ENCODE data around the gene ACTR6. TPM values are rescaled to one million over a fixed set of nuclear protein-coding genes. Genes with fewer than 3 reads are reported as not detected.

The ACTR6 gene
- total RNA-seq, 1 donor from 2014 or later, result 35.7 TPM

DNA sequence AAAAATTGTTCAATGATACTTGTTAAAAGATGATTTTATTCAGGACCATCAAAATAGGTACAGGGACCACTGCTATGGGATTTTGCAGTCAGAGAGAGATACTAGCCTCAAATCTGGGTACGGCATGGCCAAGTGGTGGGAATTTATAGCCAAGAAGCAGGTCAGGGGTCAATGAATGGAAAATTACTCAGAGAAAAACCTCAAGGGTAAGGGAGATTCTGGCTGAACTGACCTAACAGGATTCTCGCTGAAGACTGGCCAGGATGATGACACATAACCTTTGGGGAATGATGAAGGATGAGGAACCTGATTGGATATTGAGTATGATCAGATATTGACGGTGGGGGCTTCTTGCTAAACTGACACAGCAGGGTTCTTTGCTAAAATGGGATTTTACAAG is 33.6 kb downstream of the ACTR6 start:
- no peaks in the 10 kb centered on the region for H3K36me3 ChIP-seq (ENCODE audit: control insufficient read depth, insufficient read depth, low read length)
- no peaks in the 10 kb centered on the region for H3K27me3 ChIP-seq (ENCODE audit: control insufficient read depth, insufficient read depth, low read length)
- H3K4me3 ChIP-seq (ENCODE audit: low read depth, low read length), result no peak overlapping the region
- DNase-seq (ENCODE audit: low read depth), result no peak
- TF ChIP-seq, protein P1, sequence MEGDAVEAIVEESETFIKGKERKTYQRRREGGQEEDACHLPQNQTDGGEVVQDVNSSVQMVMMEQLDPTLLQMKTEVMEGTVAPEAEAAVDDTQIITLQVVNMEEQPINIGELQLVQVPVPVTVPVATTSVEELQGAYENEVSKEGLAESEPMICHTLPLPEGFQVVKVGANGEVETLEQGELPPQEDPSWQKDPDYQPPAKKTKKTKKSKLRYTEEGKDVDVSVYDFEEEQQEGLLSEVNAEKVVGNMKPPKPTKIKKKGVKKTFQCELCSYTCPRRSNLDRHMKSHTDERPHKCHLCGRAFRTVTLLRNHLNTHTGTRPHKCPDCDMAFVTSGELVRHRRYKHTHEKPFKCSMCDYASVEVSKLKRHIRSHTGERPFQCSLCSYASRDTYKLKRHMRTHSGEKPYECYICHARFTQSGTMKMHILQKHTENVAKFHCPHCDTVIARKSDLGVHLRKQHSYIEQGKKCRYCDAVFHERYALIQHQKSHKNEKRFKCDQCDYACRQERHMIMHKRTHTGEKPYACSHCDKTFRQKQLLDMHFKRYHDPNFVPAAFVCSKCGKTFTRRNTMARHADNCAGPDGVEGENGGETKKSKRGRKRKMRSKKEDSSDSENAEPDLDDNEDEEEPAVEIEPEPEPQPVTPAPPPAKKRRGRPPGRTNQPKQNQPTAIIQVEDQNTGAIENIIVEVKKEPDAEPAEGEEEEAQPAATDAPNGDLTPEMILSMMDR (IDR thresholded peaks at IDR 0.05; ENCODE audit: insufficient read depth, low read length, poor library complexity, severe bottlenecking), result no peak

DNA sequence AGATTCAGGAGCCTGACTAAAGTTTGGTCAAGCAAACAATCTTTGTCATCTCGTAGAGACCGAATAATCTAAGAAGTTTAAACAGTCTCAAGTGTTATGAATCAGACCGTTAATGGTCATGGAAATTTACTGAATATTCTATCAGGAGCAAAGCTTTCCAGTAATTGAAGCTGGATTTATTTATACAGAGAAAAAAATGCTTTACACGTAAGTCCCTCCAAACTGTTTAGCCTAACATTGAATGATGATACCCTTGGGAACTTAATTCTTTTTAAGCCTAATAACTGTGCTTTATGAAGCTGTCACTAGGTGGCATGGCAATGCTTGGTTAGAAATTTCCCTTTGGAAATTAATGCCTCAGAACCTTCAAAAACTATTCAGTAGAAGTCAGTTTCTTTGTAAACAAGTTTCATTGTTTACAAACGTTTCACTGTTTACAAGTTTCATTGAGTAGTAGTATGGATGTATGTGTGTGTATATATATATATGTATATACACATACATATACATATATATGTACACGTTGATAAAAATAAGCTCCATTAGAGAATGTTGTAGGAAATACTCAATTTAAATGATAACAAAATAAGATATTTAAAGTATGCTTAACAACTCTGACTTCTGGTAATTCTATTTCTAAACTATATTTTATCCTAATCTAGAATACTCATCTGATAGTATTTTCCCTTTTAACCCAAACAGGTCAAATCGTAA is 34.1 kb downstream of the ACTR6 start:
- no peak for DNase-seq (ENCODE audit: low read depth)

DNA sequence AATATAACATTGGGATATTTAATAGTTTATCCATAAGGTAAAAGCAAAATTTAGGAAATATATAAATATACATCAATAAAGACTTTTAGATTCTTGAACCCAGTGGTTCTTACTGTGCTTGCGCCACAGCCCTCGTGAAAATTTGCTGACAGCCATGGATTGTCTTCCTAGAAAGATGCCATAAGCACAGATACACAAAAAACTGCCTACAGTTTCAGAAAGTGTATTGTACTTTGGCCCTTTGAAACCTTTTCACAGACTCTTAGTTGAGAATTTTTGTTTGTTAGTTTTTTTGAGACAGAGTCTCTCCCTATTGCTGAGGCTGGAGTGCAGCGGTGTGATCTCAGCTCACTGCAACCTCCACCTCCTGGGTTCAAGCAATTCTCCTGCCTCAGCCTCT is 38.2 kb downstream of the ACTR6 start:
- Histone ChIP-seq H3K36me3 (ENCODE audit: control insufficient read depth, insufficient read depth, low read length) (no peaks in the 10 kb centered on the region), H3K27me3 (ENCODE audit: control insufficient read depth, insufficient read depth, low read length) (no peaks in the 10 kb centered on the region), H3K4me3 (ENCODE audit: low read depth, low read length) (no peak overlapping the region)
- TF ChIP-seq, protein P1 (IDR thresholded peaks at IDR 0.05; ENCODE audit: insufficient read depth, low read length, poor library complexity, severe bottlenecking), result no peak
- no peak for DNase-seq (ENCODE audit: low read depth)

More for the DNA sequence above, 34.1 kb downstream of the ACTR6 start:
- no peaks in the 10 kb centered on the region for H3K27me3 ChIP-seq (ENCODE audit: control insufficient read depth, insufficient read depth, low read length)
- H3K4me3 ChIP-seq (ENCODE audit: low read depth, low read length), result no peak overlapping the region
- TF ChIP-seq, protein P1 (IDR thresholded peaks at IDR 0.05; ENCODE audit: insufficient read depth, low read length, poor library complexity, severe bottlenecking), result peak; percentile 71
- H3K36me3 ChIP-seq (ENCODE audit: control insufficient read depth, insufficient read depth, low read length), result no peaks in the 10 kb centered on the region

DNA sequence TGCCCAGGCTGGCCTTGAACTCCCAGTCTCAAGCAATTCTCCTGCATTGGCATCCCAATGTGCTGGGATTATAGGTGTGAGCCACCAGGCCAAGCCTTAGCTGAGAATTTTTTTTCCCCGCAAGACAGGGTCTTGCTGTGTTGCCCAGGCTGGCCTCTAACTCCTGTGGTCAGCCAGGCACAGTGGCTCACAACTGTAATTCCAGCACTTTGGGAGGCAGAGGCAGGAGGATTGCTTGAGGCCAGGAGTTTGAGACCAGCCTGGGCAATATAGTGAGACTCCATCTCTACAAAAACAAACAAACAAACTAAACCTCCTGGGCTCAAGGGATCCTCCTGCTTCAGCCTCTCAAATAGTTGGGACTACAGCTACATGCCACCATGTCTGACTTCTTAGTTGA is 39.0 kb downstream of the ACTR6 start:
- Histone ChIP-seq H3K4me3 (ENCODE audit: low read depth, low read length) (no peak overlapping the region), H3K36me3 (ENCODE audit: control insufficient read depth, insufficient read depth, low read length) (no peaks in the 10 kb centered on the region), H3K27me3 (ENCODE audit: control insufficient read depth, insufficient read depth, low read length) (no peaks in the 10 kb centered on the region)
- DNase-seq (ENCODE audit: low read depth), result no peak
- TF ChIP-seq, protein P1 (IDR thresholded peaks at IDR 0.05; ENCODE audit: insufficient read depth, low read length, poor library complexity, severe bottlenecking), result no peak

DNA sequence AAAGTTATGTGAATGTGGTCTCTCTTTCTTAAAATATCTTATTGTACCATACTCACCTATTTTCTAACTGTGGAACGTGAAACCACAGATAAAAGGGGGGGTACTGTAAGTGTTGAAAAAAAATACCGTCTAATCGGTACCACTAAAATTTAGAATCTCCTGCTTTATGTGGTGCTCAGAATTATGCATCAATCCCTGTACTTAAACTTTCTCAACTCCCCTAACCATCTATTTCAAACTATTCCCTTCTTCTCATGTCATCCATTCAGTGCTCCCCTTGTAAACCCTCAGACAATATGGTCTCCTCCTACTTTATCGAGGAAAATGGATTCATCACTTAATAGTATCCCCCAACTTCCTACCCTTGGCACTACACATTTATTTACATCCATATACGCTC is 42.5 kb downstream of the ACTR6 start:
- H3K36me3 ChIP-seq (ENCODE audit: control insufficient read depth, insufficient read depth, low read length), result no peaks in the 10 kb centered on the region
- DNase-seq (ENCODE audit: low read depth), result no peak
- H3K4me3 ChIP-seq (ENCODE audit: low read depth, low read length), result no peak overlapping the region
- no peaks in the 10 kb centered on the region for H3K27me3 ChIP-seq (ENCODE audit: control insufficient read depth, insufficient read depth, low read length)
- TF ChIP-seq, protein P1 (IDR thresholded peaks at IDR 0.05; ENCODE audit: insufficient read depth, low read length, poor library complexity, severe bottlenecking), result no peak

DNA sequence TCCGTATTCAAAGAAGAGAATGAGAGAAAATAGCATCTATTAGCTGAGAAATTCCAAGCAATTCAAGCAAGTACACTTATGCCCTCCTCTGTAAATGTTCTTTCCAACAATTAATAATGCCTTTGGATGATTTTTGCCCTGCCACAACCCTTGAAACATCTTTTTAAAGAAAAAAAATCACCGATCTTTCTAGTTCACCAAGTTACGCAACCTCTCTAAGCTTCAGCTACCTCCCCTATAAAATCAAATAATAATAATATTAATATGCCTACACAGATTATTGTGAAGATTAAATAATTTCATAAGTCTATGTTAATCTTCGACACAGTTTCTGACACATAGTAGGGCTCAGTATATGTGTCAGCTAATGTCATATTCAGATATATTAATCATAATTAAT is 47.1 kb downstream of the ACTR6 start:
- DNase-seq (ENCODE audit: low read depth), result no peak
- no peak overlapping the region for H3K4me3 ChIP-seq (ENCODE audit: low read depth, low read length)

More for the DNA sequence above, 47.1 kb downstream of the ACTR6 start:
- H3K36me3 ChIP-seq (ENCODE audit: control insufficient read depth, insufficient read depth, low read length), result no peaks in the 10 kb centered on the region
- TF ChIP-seq, protein P1 (IDR thresholded peaks at IDR 0.05; ENCODE audit: insufficient read depth, low read length, poor library complexity, severe bottlenecking), result no peak
- H3K27me3 ChIP-seq (ENCODE audit: control insufficient read depth, insufficient read depth, low read length), result no peaks in the 10 kb centered on the region
